ELF-1 (cell line): Measurements from ENCODE around the gene LTK.

Experiments used
- DNase-seq: peaks from one replicate; pipeline ENCODE4 v3.0.0-alpha.2; 2016; ENCODE audit warnings: low read depth, low spot score

Gene LTK

GRCh38 chr15:41530363-41530956 lies 16.8 kb upstream of the LTK start:
- DNase-seq, result no peak

GRCh38 chr15:41523097-41523496 lies 9.5 kb upstream of the LTK start:
- DNase-seq, result no peak

DNA sequence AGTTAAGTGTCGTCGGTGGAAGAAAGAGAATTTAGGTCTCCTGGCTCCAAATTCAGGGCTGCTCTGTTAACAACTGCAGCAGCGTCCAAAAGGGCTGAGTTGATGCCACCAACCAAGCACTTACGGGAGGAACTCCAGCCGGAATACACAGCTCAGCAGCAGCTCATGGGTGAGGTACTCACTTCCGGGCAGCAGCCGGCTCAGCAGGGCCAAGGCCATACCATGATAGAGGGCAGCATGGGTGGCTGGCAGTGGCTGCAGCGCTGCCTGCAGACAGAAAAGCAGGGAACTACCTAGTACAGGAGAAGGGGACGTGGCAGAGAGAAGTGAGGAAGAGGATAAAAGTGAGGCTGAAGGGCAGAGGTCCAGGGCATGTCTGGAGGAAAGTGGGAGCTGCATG lies 8.0 kb upstream of the LTK start:
- DNase-seq, result no peak

- DNase-seq, result no peak
Measured at GRCh38 chr15:41520636-41521035, 7.0 kb upstream of the LTK start.

DNA sequence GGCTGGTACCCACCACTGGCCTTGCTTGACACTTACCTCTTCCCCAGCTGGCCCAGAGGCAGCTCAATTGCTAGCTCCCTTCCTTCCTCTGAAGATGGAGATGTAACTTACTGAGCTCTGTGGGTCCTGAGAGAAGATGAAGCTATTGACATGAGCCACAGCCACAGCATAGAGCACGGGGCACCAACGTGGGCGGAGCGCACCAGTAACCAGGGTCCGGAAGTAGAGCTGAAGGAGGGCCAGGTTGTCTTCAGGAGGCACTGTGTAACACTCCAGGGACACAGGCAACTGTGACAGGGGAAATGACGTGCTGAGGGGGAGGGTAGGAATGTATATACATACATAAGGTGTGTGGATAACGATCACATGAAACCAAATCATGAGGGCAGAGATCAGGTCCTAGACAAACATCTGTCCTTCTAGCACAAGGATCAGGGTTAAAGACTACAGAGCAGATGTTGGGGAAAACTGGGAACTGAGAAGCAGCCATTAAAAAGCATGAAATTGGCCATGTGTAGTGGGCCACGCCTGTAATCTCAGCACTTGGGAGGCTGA lies 4.3 kb upstream of the LTK start:
- DNase-seq, result no peak

DNA sequence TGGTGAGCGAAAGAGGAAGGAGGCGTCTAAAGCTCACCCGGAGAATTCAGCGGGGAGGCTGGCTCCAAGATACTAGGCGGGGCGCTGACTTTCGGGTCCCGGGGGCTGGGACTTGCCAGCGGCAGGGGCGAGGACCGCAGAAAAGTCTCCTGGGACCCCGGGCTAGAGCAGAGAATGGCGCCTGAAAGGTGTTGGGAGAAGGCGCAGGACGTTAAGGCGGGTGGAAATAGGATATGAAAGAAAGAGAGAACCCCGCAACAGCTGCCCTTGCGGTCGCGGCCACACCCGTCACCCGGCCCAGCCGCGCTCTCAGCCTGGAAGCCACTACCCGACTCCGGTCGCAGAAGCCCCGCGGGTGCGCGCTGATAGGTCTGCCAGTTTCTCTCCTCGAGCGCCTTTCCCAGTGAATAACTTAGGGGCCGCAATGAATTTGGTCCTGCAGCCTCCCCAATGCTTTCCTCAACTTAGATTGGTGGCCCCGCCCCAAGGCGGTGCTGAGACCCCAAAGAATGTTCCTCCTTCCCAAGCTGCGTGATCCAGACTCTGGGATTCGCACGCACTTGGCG lies 604 bp downstream of the LTK start:
- DNase-seq, result peak; percentile 39

GRCh38 chr15:41512512-41512939 lies 1.1 kb downstream of the LTK start:
- peak; percentile 17 for DNase-seq

- no peak for DNase-seq
Measured at GRCh38 chr15:41511899-41512369, 1.7 kb downstream of the LTK start.

GRCh38 chr15:41511331-41511898 lies 2.2 kb downstream of the LTK start:
- peak; percentile 42 for DNase-seq

- no peak for DNase-seq
Measured at GRCh38 chr15:41510728-41511127, 2.9 kb downstream of the LTK start.

DNA sequence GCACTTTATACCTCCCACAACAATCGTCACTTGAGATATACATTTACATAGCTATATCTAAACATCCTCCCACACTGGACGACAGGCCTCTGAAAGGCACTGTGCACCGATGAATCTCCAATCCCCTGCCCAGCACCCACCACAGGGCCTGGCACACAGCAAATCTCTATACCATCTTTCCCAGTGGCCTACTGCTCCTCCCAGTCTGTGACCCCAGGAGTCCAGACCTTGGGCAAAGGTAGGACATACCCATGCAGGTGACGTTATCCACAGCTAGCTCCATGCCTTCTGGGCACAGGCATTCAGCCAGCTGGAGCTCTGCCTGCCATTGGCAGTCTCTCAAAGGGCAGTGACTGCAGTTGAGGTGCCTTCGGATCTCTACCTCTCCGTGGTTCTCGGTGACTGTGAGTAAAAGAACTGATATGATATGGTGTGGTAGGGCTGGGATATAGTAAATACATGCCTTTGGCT lies 5.8 kb downstream of the LTK start:
- no peak for DNase-seq

DNA sequence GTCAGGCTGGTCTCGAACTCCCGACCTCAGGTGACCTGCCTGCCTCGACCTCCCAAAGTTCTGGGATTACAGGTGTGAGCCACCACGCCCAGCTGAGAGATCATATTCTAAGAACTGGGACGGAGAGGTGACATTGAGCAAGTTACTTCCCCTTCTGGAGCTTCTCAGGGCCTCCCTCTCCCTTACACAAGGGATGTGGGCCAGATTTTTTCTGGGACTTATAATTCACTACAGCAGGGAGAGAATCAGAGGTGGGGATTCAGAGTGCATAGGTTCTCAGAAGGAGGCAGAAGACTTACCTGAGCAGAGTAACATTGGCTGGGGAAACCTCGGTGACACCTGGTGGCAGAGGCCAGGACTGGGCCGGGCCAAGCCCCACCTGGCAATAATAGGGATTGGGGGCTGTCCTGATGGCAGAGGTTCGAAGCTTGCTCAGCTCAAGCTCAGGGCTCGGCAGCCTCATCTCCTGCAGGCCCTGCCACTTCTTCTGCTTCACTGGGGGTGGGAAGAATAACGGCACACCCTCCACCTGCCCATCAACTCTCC lies 6.8 kb downstream of the LTK start:
- peak; percentile 35 for DNase-seq

DNA sequence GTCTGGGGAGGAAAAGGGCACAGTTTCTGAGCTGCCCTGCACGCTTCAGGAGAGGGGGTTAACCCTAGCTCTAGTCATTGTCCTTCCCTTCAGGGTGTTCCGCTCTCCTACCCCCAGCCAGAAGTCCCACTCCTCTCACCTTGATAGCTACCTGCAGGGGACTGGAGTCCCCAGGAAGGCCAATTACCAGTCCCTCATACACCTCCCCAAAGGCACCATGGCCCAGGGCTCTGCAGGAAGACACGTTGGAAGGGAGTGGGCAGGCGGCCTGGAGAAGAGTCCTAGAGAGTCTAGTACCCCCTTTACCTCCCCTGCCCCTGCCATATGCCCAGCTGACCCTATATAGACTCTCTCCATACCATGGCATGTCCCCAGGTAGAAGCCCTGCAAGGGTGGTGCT lies 7.9 kb downstream of the LTK start:
- no peak for DNase-seq

GRCh38 chr15:41504751-41505492 lies 8.7 kb downstream of the LTK start:
- DNase-seq, result no peak

DNA sequence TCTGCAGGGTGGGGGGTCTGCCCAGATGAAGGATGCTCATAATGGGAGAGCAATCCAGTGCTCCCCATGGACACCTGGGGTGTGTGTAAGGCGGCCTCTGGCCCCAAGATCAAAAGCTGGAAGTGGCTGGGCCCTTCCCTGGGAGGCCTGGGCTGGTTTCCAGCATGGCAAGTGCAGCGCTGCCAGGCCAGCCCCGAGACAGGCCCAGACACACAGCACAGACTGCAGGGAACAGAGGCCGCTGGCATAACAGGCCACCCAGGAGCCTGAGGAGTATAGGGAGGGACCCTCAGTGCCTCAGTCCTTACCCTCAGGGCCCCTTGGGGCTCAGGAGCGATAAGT lies 10.0 kb downstream of the LTK start:
- DNase-seq, result no peak

- DNase-seq, result peak; percentile 32
Measured at GRCh38 chr15:41502795-41503668, 10.6 kb downstream of the LTK start.

GRCh38 chr15:41501931-41502794 lies 11.5 kb downstream of the LTK start:
- DNase-seq, result peak; percentile 28

- DNase-seq, result peak; percentile 54
Measured at GRCh38 chr15:41501191-41501917, 12.3 kb downstream of the LTK start.

GRCh38 chr15:41499109-41499851 lies 14.3 kb downstream of the LTK start:
- DNase-seq, result no peak
